HEK293T (cell line): ENCODE data around the gene KRT34.

Source experiments
- ELF4 ChIP-seq: fragments of 450-650 bp; IDR thresholded peaks from 2 replicates; pipeline ENCODE4 v1.6.1; 2017; ENCODE audit warnings: antibody characterized with exemption
- FOXA1 ChIP-seq: fragments of 450-650 bp; IDR thresholded peaks from 2 replicates; pipeline ENCODE4 v1.6.1; 2016; ENCODE audit warnings: mild to moderate bottlenecking
- FOXM1 ChIP-seq: fragments of 450-650 bp; IDR thresholded peaks from 2 replicates; pipeline ENCODE4 v1.6.1; 2017; ENCODE audit warnings: mild to moderate bottlenecking, borderline replicate concordance
- SP1 ChIP-seq: fragments of 450-650 bp; IDR thresholded peaks from 2 replicates; pipeline ENCODE4 v1.6.1; 2017
- ZNF384 ChIP-seq: fragments of 450-650 bp; IDR thresholded peaks from 2 replicates; pipeline ENCODE4 v1.6.1; 2016

GRCh38 chr17:41407226-41407625 is 25.1 kb upstream of the KRT34 start:
- TF ChIP-seq FOXM1, result no peak
- no peak for TF ChIP-seq ZNF384
- no peak for TF ChIP-seq SP1
- TF ChIP-seq FOXA1, result no peak
- TF ChIP-seq ELF4, result no peak
